ENCODE data around the gene IRX3.

IRX3 gene

GRCh38 chr16:54282202-54282927 lies 4.2 kb downstream of the IRX3 start:
- peak in 1 of 2 experiments; percentile 30 for DNase-seq (ENCODE audit: low read depth in 1 of 2, low spot score in 1 of 2)
- TF ChIP-seq REST (IDR thresholded peaks at IDR 0.05; ENCODE audit: insufficient replicate concordance, low read depth) = no peak
- no peak for TF ChIP-seq POLR2AphosphoS5 (IDR thresholded peaks at IDR 0.05; ENCODE audit: low read depth)
- no peak for TF ChIP-seq CTCF (IDR thresholded peaks at IDR 0.05; ENCODE audit: insufficient read depth, low read length)
- TF ChIP-seq GABPA (IDR thresholded peaks at IDR 0.05; ENCODE audit: low read depth) = no peak
- Histone ChIP-seq H3K27ac (replicated peaks) (no peak overlapping the region), H3K27me3 (ENCODE audit: insufficient read depth, poor library complexity, severe bottlenecking) (peaks cover 29% of the 10 kb centered on the region), H3K4me3 (replicated peaks; ENCODE audit: insufficient read depth, low read length) (no peak overlapping the region)

- DNase-seq (ENCODE audit: low read depth in 1 of 2, low spot score in 1 of 2) = no peak
- H3K27ac ChIP-seq (replicated peaks) = no peak overlapping the region
- no peak overlapping the region for H3K4me3 ChIP-seq (replicated peaks; ENCODE audit: insufficient read depth, low read length)
- TF ChIP-seq REST (IDR thresholded peaks at IDR 0.05; ENCODE audit: insufficient replicate concordance, low read depth) (no peak), SPI1 (IDR thresholded peaks at IDR 0.05; ENCODE audit: borderline replicate concordance, low read depth) (no peak)
- H3K27me3 ChIP-seq (ENCODE audit: insufficient read depth, poor library complexity, severe bottlenecking) = peaks cover 25% of the 10 kb centered on the region
Measured at GRCh38 chr16:54281535-54282201, 4.9 kb downstream of the IRX3 start.

- no peak for DNase-seq (ENCODE audit: low read depth in 1 of 2, low spot score in 1 of 2)
Measured at GRCh38 chr16:54280751-54281150, 5.8 kb downstream of the IRX3 start.

More at GRCh38 chr16:54280751-54281150, 5.8 kb downstream of the IRX3 start:
- H3K27ac ChIP-seq (replicated peaks) = no peak overlapping the region
- TF ChIP-seq SPI1 (IDR thresholded peaks at IDR 0.05; ENCODE audit: borderline replicate concordance, low read depth) = no peak
- TF ChIP-seq CTCF (IDR thresholded peaks at IDR 0.05; ENCODE audit: insufficient read depth, low read length) = no peak
- TF ChIP-seq REST (IDR thresholded peaks at IDR 0.05; ENCODE audit: insufficient replicate concordance, low read depth) = no peak
- TF ChIP-seq POLR2AphosphoS5 (IDR thresholded peaks at IDR 0.05; ENCODE audit: low read depth) = no peak
- TF ChIP-seq GABPA (IDR thresholded peaks at IDR 0.05; ENCODE audit: low read depth) = no peak
- peaks cover 20% of the 10 kb centered on the region for H3K27me3 ChIP-seq (ENCODE audit: insufficient read depth, poor library complexity, severe bottlenecking)
- H3K4me3 ChIP-seq (replicated peaks; ENCODE audit: insufficient read depth, low read length) = no peak overlapping the region

Measured in HL-60 (cell line).